Fibroblast of upper back skin (primary cell): ENCODE measurements around the gene KIF7.
A peak's percentile ranks its signal among the peaks of the same experiment; 100 is the strongest.

Source experiments
- DNase-seq: peaks from one replicate; pipeline ENCODE4 v3.0.0-alpha.2; 2013

KIF7 gene

GRCh38 chr15:89668171-89668570, 12.9 kb upstream of the KIF7 start:
- DNase-seq = no peak

- no peak for DNase-seq
Measured at GRCh38 chr15:89667706-89667960, 12.4 kb upstream of the KIF7 start.

GRCh38 chr15:89666858-89667705, 11.8 kb upstream of the KIF7 start:
- no peak for DNase-seq

- DNase-seq = no peak
Measured at GRCh38 chr15:89666184-89666857, 11.1 kb upstream of the KIF7 start.

- DNase-seq = peak; percentile 48
Measured at GRCh38 chr15:89665449-89666181, 10.3 kb upstream of the KIF7 start.

GRCh38 chr15:89664441-89665350, 9.4 kb upstream of the KIF7 start:
- DNase-seq = no peak

DNA sequence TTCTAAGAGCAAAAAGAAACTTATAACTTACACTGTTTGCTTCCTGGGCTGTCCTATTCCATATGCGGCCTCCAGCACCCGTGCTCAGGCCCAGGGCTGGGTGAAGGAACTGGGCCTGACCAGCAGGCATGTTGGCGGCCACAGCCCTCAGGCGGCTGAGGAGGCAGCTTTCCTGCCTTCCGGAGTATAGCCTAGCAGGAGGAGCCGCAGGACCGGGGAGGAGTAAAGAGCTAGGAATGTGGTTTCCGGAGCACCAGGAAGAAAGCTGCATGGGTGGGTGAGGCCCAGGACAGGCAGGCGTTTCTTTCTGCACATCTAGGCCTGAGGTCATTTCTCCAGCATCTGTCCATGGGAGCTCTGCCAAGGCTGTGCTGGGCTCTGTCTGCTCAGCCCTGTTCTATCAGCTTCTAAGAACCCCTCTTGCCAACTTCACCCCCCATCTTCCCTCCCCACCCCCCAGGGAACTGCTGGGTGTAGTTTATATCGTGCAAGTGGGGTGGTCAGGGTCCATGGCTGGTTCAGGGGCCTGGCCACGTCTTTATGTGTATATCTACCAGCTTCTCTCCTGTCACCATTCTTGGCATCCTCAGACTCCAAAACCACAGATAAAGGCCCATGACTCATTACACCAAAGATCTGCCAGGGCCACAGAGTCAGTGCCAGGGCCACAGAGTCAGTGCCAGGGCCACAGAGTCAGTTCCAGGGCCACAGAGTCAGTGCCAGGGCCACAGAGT, 7.8 kb upstream of the KIF7 start:
- peak; percentile 93 for DNase-seq

- DNase-seq = no peak
Measured at GRCh38 chr15:89660556-89660955, 5.3 kb upstream of the KIF7 start.

DNA sequence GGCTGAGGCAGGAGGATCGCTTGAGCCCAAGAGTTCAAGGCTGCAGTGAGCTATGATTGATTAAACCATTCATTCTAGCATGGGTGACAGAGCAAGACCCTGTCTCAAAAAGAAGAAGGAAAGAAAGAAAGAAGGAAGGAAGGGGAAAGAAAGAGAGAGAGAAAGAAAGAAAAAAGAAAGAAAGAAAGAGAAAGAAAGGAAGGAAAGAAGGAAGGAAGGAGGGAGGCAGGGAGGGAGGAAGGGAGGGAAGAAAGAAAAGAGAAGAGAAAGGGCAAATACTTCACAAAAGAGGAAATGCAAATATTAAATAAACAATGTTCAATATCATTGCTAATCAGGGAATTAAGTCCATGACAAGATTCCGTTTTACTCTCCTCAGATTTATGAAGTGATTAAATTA, 4.0 kb upstream of the KIF7 start:
- no peak for DNase-seq

GRCh38 chr15:89657686-89658200, 2.5 kb upstream of the KIF7 start:
- no peak for DNase-seq

DNA sequence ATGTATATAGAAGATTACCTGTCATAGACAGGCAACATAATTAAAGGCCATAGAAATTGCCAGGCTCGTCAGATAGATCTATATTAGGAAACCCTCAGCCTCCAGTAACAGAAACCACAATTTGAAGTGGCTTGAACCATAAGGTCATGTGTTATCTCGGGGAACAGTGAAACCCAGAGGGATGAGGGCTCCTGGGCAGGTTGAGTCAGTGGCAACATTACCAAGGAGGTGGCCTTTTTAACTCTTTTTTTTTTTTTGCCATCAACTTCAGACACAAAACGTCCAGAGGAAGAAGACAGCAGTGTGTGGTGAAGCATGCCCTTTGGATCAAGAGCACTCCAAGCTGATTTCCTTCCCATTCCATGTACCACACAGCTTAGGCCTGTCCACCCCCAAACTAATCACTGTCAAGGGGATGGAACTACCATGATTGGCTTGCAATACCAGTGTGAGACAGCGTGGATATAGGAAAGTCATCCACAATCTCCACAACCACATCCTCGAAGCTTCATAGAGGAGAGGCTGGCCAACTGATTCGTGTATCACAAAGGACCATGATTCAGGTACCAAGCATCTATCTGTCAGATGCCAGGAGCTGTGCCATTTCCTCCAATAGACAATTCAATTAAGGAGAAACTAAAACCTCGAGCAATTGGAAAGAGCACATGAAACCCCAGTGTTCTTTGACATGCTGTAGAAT, 999 bp upstream of the KIF7 start:
- DNase-seq = peak; percentile 11

DNA sequence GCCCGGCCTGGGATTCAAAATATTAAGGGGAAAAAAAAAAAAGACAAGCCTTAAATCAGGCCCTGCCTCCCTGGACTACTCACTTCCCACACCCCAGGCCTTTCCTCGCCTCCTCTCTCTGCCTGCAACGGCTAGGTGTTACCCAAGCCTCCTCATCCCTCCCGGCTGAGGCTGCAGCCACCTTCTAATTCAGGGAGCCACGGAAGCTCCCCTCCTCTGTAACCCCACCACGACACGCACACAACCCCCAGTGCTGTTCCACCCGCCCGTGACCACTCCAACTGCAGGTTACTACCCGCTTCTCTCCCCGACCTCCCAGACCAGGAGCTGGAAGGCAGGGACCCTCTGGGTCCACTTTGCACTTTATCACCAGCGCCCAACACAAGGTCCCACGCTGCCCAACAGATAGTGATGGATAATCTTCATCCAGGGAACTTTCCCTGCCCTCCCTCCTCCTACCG, 936 bp downstream of the KIF7 start:
- peak; percentile 10 for DNase-seq

DNA sequence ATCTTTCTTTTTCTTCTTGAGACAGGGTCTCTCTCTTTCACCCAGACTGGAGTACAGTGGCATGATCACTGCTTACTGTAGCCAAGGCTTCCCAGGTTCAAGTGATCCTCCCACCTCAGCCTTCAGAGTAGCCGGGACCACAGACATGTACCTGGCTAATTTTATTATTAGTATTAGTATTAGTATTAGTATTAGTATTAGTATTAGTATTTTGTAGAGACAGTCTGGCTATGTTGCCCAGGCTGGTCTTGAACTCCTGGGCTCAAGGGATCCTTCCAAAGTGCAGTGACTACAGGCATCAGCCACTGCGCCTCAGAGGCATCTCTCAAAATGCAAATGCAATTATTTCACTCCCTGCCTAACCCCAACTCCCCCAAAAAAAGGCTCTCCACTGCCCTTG, 1.7 kb downstream of the KIF7 start:
- DNase-seq = no peak

DNA sequence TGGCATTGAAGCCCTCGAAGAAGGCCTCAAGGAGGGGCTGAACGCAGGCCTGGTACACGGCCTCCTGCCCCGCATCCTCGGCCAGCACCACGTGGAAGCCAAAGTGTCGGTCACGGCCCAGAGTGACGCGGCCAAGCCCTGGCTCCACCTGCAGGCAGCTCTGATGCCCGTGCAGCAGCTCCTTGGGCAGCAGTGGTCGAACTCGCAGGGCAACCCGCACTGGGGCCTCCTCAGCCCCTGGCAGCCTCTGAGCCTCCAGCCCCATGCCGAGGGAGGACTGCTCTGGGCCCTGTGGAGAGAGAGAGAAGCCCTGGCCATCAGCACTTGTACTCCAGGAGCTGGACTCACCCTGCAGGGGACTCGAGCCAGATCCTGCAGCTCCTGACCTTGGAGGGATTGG, 2.6 kb downstream of the KIF7 start:
- DNase-seq = no peak

DNA sequence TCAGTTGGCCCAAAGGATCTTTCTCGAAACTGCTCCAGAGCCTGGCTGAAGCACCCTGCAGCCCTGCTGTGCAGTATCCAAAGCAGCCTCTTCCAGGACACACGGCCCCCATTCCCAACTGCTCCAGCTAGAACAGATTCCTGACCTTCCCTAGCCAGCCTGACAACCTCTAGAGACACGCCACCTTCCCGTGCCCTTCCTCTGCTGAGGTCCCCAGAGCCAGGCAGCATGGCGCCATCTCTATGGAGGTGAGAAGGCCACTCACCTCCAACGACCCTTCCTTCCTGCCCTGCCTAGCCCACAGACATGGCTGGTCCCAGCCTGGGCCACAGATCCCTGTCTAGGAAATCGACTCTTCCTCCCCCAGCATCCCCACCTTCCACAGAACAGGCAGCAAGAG, 3.1 kb downstream of the KIF7 start:
- DNase-seq = no peak

GRCh38 chr15:89649716-89650115, 5.6 kb downstream of the KIF7 start:
- DNase-seq = no peak

DNA sequence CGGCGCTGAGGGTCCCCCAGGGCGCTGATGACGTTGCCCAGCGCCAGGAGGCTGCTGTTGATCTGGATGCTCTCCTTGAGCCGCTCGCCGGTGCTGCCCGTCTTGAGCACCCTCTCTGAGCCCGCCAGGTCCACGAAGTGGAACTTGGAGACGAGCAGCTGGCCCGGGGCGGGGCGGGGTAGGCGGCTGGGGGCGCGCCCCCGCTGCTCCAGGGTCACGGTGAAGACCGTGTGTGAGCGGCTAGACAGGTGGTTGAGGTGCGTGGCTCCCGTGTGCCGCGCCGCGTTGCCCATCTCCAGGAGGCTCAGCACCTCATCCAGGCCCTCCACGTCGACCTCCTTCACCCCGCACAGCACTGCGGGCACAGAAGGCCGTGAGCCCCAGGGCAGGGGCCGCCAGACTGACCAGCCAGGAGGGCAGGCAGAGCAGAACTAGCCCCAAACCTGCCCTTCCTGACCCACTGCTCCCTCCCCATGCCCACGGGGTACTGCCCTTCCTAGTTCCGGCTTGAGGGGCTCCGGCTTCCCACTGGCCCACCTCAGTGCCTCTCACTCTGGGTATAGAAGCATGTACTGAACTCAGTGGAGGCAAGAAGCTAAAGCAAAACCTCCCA, 6.1 kb downstream of the KIF7 start:
- no peak for DNase-seq

GRCh38 chr15:89648106-89649012, 6.9 kb downstream of the KIF7 start:
- DNase-seq = no peak

GRCh38 chr15:89647191-89647851, 7.9 kb downstream of the KIF7 start:
- peak; percentile 47 for DNase-seq
